SK-N-SH treated with all-trans-retinoic acid at 6 μM for 48 hours (cell line): ENCODE data around the gene DCUN1D2.

Source experiments
- ATAC-seq: fragments of 200-7000 bp; cut with Tn5 transposase; 3 replicates; pipeline ENCODE4 v1.9.1; 2020; ENCODE audit warnings: mild to moderate bottlenecking, moderate library complexity
- ARNTL ChIP-seq: fragments of 450-650 bp; formaldehyde crosslinking; IDR thresholded peaks from 2 replicates; pipeline ENCODE4 v1.5.0; 2020; ENCODE audit warnings: low read depth, mild to moderate bottlenecking, moderate library complexity, borderline replicate concordance
- BACH2 ChIP-seq: fragments of 250-450 bp; sonication (Bioruptor Pico); IDR thresholded peaks from 2 replicates; pipeline ENCODE4 v1.9.0; 2021; ENCODE audit warnings: mild to moderate bottlenecking, borderline replicate concordance
- CSDC2 ChIP-seq: fragments of 250-450 bp; sonication (Bioruptor Pico); IDR thresholded peaks from 2 replicates; pipeline ENCODE4 v1.5.0; 2020; ENCODE audit warnings: mild to moderate bottlenecking, moderate library complexity
- ESRRG ChIP-seq: fragments of 250-450 bp; sonication (Bioruptor Pico); IDR thresholded peaks from 2 replicates; pipeline ENCODE4 v1.6.1; 2021; ENCODE audit warnings: mild to moderate bottlenecking
- GLIS3 ChIP-seq: fragments of 250-450 bp; sonication (Bioruptor Pico); IDR thresholded peaks from 2 replicates; pipeline ENCODE4 v1.5.0; 2020; ENCODE audit warnings: mild to moderate bottlenecking, moderate library complexity
- ISL1 ChIP-seq: fragments of 250-450 bp; sonication (Bioruptor Pico); IDR thresholded peaks from 2 replicates; pipeline ENCODE4 v2.1.2; 2022; ENCODE audit warnings: mild to moderate bottlenecking, moderate library complexity
- OSR1 ChIP-seq: fragments of 250-450 bp; sonication (Bioruptor Pico); IDR thresholded peaks from 2 replicates; pipeline ENCODE4 v1.8.0; 2022; ENCODE audit warnings: moderate library complexity, mild to moderate bottlenecking, inconsistent platforms
- PPARA ChIP-seq: fragments of 250-450 bp; sonication (Bioruptor Pico); IDR thresholded peaks from 2 replicates; pipeline ENCODE4 v1.5.0; 2020; ENCODE audit warnings: mild to moderate bottlenecking, borderline replicate concordance
- RARB ChIP-seq: fragments of 250-450 bp; sonication (Bioruptor Pico); IDR thresholded peaks from 2 replicates; pipeline ENCODE4 v1.8.0; 2021; ENCODE audit warnings: mild to moderate bottlenecking, moderate library complexity
- SNAI2 ChIP-seq: fragments of 250-450 bp; sonication (Bioruptor Pico); IDR thresholded peaks from 2 replicates; pipeline ENCODE4 v1.5.0; 2020; ENCODE audit warnings: mild to moderate bottlenecking, moderate library complexity
- TCF4 ChIP-seq: fragments of 250-450 bp; sonication (Bioruptor Pico); IDR thresholded peaks from 2 replicates; pipeline ENCODE4 v1.8.0; 2021; ENCODE audit warnings: mild to moderate bottlenecking, moderate library complexity, borderline replicate concordance
- ZC3H10 ChIP-seq: fragments of 250-450 bp; sonication (Bioruptor Pico); IDR thresholded peaks from 2 replicates; pipeline ENCODE4 v1.5.1; 2021; ENCODE audit warnings: mild to moderate bottlenecking, moderate library complexity
- ZFP3 ChIP-seq: fragments of 250-450 bp; sonication (Bioruptor Pico); IDR thresholded peaks from 2 replicates; pipeline ENCODE4 v1.5.0; 2020; ENCODE audit warnings: mild to moderate bottlenecking, moderate library complexity
- ZFP30 ChIP-seq: fragments of 450-650 bp; formaldehyde crosslinking; IDR thresholded peaks from 2 replicates; pipeline ENCODE4 v1.5.0; 2022; ENCODE audit warnings: mild to moderate bottlenecking, moderate library complexity
- ZNF565 ChIP-seq: fragments of 450-650 bp; formaldehyde crosslinking; conservative IDR thresholded peaks from 2 replicates; pipeline ENCODE4 v1.5.0; 2020; ENCODE audit warnings: low read depth, mild to moderate bottlenecking, moderate library complexity
- ZNF8 ChIP-seq: fragments of 450-650 bp; formaldehyde crosslinking; IDR thresholded peaks from 2 replicates; pipeline ENCODE4 v1.5.0; 2020; ENCODE audit warnings: mild to moderate bottlenecking, moderate library complexity
- TF ChIP-seq, protein P1 (sequence below): fragments of 250-450 bp; sonication (Bioruptor Pico); IDR thresholded peaks from 2 replicates; pipeline ENCODE4 v1.5.1; 2020; ENCODE audit warnings: low read depth, mild to moderate bottlenecking, moderate library complexity
- TF ChIP-seq, protein P2 (sequence below): fragments of 250-450 bp; sonication (Bioruptor Pico); IDR thresholded peaks from 2 replicates; pipeline ENCODE4 v1.5.1; 2021; ENCODE audit warnings: mild to moderate bottlenecking, moderate library complexity
- TF ChIP-seq, protein P3 (sequence below): fragments of 250-450 bp; sonication (Bioruptor Pico); IDR thresholded peaks from 2 replicates; pipeline ENCODE4 v1.8.0; 2020; ENCODE audit warnings: mild to moderate bottlenecking, moderate library complexity, borderline replicate concordance
- TF ChIP-seq, protein P4 (sequence below): fragments of 250-450 bp; sonication (Bioruptor Pico); IDR thresholded peaks from 2 replicates; pipeline ENCODE4 v1.8.0; 2021; ENCODE audit warnings: low read depth, mild to moderate bottlenecking, moderate library complexity, borderline replicate concordance
- TF ChIP-seq, protein P5 (sequence below): fragments of 250-450 bp; sonication (Bioruptor Pico); IDR thresholded peaks from 2 replicates; pipeline ENCODE4 v1.5.0; 2020; ENCODE audit warnings: mild to moderate bottlenecking, moderate library complexity

Gene DCUN1D2

DNA sequence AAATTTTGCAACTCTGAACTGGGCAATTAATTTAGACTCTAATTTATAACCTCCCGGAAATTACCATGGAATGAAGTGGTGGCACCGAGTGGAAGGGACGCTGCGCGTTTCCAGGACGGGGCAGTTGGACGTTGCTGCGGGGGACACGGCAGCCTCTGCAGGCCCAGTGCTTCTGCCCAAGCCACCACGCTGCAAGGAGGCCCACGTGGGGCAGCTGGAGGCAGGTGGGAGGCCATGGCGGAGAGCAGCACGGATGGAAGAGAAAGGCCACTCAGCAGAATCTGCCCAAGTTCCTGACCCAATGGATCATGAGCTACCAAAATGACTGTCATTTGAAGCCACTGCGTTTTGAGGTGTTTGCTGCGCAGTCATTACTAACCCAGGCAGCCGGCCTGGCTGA lies 26.0 kb downstream of the DCUN1D2 start:
- ATAC-seq = no peak
- TF ChIP-seq OSR1 (CRISPR knock-in tag) = no peak
- no peak for TF ChIP-seq ZNF565 (CRISPR knock-in tag)
- no peak for TF ChIP-seq SNAI2 (CRISPR knock-in tag)
- no peak for TF ChIP-seq CSDC2
- TF ChIP-seq ZFP30 (CRISPR knock-in tag) = no peak
- TF ChIP-seq RARB (CRISPR knock-in tag) = no peak
- TF ChIP-seq GLIS3 (CRISPR knock-in tag) = no peak
- TF ChIP-seq ARNTL (CRISPR knock-in tag) = no peak
- TF ChIP-seq, protein P1, sequence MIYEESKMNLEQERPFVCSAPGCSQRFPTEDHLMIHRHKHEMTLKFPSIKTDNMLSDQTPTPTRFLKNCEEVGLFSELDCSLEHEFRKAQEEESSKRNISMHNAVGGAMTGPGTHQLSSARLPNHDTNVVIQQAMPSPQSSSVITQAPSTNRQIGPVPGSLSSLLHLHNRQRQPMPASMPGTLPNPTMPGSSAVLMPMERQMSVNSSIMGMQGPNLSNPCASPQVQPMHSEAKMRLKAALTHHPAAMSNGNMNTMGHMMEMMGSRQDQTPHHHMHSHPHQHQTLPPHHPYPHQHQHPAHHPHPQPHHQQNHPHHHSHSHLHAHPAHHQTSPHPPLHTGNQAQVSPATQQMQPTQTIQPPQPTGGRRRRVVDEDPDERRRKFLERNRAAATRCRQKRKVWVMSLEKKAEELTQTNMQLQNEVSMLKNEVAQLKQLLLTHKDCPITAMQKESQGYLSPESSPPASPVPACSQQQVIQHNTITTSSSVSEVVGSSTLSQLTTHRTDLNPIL (CRISPR knock-in tag) = no peak
- TF ChIP-seq, protein P2, sequence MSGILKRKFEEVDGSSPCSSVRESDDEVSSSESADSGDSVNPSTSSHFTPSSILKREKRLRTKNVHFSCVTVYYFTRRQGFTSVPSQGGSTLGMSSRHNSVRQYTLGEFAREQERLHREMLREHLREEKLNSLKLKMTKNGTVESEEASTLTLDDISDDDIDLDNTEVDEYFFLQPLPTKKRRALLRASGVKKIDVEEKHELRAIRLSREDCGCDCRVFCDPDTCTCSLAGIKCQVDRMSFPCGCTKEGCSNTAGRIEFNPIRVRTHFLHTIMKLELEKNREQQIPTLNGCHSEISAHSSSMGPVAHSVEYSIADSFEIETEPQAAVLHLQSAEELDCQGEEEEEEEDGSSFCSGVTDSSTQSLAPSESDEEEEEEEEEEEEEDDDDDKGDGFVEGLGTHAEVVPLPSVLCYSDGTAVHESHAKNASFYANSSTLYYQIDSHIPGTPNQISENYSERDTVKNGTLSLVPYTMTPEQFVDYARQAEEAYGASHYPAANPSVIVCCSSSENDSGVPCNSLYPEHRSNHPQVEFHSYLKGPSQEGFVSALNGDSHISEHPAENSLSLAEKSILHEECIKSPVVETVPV (CRISPR knock-in tag) = no peak
- no peak for TF ChIP-seq TCF4
- no peak for TF ChIP-seq ZNF8 (CRISPR knock-in tag)
- no peak for TF ChIP-seq ZC3H10
- TF ChIP-seq ESRRG = no peak
- TF ChIP-seq, protein P3, sequence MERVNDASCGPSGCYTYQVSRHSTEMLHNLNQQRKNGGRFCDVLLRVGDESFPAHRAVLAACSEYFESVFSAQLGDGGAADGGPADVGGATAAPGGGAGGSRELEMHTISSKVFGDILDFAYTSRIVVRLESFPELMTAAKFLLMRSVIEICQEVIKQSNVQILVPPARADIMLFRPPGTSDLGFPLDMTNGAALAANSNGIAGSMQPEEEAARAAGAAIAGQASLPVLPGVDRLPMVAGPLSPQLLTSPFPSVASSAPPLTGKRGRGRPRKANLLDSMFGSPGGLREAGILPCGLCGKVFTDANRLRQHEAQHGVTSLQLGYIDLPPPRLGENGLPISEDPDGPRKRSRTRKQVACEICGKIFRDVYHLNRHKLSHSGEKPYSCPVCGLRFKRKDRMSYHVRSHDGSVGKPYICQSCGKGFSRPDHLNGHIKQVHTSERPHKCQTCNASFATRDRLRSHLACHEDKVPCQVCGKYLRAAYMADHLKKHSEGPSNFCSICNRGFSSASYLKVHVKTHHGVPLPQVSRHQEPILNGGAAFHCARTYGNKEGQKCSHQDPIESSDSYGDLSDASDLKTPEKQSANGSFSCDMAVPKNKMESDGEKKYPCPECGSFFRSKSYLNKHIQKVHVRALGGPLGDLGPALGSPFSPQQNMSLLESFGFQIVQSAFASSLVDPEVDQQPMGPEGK (CRISPR knock-in tag) = no peak
- TF ChIP-seq PPARA = no peak
- TF ChIP-seq, all 23 proteins: peak for 0

DNA sequence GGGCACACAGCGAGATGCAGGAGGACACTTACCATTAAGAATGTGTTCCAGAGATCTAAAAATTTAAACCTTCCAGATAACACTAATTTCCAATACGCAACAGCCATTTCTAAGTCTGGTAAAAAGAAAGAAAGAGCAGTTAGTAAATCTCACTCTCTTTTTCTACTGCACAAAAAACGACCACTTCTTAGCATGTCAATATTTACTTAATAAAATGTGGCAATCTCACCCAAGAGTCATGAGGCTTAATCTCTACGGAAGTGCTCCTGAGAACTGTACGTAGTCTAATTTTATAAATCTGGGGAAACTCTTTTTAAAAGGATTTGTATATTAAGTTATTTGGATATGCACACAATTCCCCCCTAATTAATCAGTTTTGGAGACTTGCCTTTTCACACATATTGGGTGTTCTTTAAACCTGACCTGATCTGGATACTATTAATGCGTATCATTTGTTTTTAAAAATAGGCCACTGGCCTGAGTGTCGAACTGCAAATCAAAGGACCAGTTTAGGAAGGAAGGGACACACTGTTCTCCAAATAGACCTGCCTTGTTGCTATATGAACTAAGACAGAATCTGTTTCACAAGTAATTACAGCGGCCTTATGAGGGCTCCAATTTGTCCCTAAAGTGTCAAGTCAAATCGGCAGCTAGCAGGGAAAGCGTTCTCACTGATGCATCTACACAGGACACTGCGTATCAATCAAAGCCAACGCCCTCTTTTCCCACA lies 29.3 kb downstream of the DCUN1D2 start:
- no peak for ATAC-seq
- TF ChIP-seq, protein P4, sequence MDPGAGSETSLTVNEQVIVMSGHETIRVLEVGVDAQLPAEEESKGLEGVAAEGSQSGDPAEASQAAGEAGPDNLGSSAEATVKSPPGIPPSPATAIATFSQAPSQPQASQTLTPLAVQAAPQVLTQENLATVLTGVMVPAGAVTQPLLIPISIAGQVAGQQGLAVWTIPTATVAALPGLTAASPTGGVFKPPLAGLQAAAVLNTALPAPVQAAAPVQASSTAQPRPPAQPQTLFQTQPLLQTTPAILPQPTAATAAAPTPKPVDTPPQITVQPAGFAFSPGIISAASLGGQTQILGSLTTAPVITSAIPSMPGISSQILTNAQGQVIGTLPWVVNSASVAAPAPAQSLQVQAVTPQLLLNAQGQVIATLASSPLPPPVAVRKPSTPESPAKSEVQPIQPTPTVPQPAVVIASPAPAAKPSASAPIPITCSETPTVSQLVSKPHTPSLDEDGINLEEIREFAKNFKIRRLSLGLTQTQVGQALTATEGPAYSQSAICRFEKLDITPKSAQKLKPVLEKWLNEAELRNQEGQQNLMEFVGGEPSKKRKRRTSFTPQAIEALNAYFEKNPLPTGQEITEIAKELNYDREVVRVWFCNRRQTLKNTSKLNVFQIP (CRISPR knock-in tag) = no peak
- TF ChIP-seq TCF4 (no peak), BACH2 (no peak), ZC3H10 (no peak), SNAI2 (CRISPR knock-in tag) (no peak)
- TF ChIP-seq, protein P1 (CRISPR knock-in tag) = no peak

DNA sequence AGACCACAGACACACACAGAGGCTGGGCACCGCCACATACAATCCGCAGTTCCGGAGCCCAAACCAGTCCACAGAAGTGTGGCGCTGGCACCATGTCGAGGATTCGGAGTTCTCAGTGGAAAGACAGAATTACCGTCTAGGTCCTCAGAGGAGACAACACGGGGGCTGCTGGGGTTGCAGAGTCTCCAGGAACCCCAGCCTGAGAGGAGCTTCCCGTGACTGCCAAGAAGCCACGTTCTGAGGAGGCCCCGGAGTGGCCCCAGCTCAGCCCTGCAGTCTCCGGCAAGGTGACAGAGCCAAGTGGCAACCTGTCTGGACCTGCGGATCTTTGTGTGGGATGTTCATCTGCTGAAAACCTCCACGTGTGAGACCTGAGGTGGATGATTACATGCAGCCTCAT lies 29.9 kb downstream of the DCUN1D2 start:
- ATAC-seq = no peak
- TF ChIP-seq, protein P4 (CRISPR knock-in tag) = no peak
- TF ChIP-seq OSR1 (CRISPR knock-in tag) (no peak), ESRRG (no peak), ZC3H10 (no peak), RARB (CRISPR knock-in tag) (no peak), ISL1 (no peak), ZNF565 (CRISPR knock-in tag) (no peak), BACH2 (no peak), ZFP3 (no peak), GLIS3 (CRISPR knock-in tag) (no peak), PPARA (no peak), SNAI2 (CRISPR knock-in tag) (no peak), ZFP30 (CRISPR knock-in tag) (no peak), ZNF8 (CRISPR knock-in tag) (no peak), TCF4 (no peak)
- TF ChIP-seq, protein P5, sequence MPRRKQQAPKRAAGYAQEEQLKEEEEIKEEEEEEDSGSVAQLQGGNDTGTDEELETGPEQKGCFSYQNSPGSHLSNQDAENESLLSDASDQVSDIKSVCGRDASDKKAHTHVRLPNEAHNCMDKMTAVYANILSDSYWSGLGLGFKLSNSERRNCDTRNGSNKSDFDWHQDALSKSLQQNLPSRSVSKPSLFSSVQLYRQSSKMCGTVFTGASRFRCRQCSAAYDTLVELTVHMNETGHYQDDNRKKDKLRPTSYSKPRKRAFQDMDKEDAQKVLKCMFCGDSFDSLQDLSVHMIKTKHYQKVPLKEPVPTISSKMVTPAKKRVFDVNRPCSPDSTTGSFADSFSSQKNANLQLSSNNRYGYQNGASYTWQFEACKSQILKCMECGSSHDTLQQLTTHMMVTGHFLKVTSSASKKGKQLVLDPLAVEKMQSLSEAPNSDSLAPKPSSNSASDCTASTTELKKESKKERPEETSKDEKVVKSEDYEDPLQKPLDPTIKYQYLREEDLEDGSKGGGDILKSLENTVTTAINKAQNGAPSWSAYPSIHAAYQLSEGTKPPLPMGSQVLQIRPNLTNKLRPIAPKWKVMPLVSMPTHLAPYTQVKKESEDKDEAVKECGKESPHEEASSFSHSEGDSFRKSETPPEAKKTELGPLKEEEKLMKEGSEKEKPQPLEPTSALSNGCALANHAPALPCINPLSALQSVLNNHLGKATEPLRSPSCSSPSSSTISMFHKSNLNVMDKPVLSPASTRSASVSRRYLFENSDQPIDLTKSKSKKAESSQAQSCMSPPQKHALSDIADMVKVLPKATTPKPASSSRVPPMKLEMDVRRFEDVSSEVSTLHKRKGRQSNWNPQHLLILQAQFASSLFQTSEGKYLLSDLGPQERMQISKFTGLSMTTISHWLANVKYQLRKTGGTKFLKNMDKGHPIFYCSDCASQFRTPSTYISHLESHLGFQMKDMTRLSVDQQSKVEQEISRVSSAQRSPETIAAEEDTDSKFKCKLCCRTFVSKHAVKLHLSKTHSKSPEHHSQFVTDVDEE (CRISPR knock-in tag) = no peak
- TF ChIP-seq, protein P3 (CRISPR knock-in tag) = no peak
